T-helper 1 cell treated with Interleukin-12 subunit alpha and Interleukin-12 subunit beta and Interleukin-4 antibody, amounts not matched to agents 30 ng/mL and 1 ng/mL, for 36 hours (primary cell): Measurements from ENCODE around the gene PTPRN2. TPM values are rescaled to one million over a fixed set of nuclear protein-coding genes. Genes with fewer than 3 reads are reported as not detected.
"Not testable (repeated sequence)": the region's sequence is repeated elsewhere in the genome, so short reads cannot be mapped to it uniquely, and the experiment has no call there.

ENCODE experiments used
- intact Hi-C: fragments of 100-400 bp; cut with micrococcal nuclease; formaldehyde crosslinking; loops from one replicate; pipeline ENCODE4 v1.15.1; 2024
- total RNA-seq: library from RNA; stranded (reverse); gene quantifications from 2 replicates; pipeline ENCODE4 v1.2.3, GENCODE V29; 2022

The PTPRN2 gene
- total RNA-seq, 1 donor from 2014 or later: 2.9 TPM

GRCh38 chr7:157668884-157669767, 918.5 kb downstream of the PTPRN2 start:
- intact Hi-C loops: no loop called here

GRCh38 chr7:157668221-157668883, 919.3 kb downstream of the PTPRN2 start:
- intact Hi-C loops: no loop called here

DNA sequence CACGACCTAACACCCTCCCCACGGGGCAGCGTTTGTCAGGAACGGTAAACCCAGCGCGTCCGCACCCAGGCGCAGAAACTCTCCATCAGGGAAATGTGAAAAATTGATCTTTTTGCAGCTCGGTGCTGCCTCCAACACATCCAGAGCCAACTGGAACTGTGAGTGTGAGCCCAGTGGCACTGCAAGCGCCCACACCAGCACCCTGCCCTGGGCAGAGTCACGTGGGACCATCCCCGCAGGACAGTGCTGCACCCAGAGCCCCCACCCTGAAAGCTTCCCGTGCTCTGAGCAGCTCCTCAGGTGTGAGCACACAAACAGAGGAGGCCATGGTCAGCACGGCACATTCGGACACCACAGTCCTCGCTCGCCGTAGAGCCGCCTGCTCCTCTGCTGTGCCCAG, 919.9 kb downstream of the PTPRN2 start:
- intact Hi-C loops: no loop called here

DNA sequence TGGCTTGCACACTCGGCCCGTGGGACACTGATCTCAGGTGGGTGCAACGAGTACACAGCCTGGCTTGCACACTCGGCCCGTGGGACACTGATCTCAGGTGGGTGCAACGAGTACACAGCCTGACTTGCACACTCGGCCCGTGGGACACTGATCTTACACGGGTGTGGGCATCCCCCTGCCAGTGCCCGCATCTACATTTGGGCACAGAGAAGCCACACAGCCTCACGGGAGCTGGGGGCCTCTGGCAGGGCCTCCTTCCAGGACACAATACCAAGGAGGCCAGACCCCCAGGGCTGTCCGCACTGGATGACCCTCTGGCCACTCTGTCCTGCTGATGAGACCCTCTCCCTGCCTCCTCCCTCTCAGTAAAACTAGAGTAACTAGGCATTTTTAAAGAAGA, 920.4 kb downstream of the PTPRN2 start:
- intact Hi-C loops: no loop called here

- intact Hi-C loops: no loop called here
These were observed 921.0 kb downstream of the PTPRN2 start for GRCh38 chr7:157666530-157667040.

- intact Hi-C loops: not testable (repeated sequence)
These were observed 922.0 kb downstream of the PTPRN2 start for GRCh38 chr7:157665634-157665988.

DNA sequence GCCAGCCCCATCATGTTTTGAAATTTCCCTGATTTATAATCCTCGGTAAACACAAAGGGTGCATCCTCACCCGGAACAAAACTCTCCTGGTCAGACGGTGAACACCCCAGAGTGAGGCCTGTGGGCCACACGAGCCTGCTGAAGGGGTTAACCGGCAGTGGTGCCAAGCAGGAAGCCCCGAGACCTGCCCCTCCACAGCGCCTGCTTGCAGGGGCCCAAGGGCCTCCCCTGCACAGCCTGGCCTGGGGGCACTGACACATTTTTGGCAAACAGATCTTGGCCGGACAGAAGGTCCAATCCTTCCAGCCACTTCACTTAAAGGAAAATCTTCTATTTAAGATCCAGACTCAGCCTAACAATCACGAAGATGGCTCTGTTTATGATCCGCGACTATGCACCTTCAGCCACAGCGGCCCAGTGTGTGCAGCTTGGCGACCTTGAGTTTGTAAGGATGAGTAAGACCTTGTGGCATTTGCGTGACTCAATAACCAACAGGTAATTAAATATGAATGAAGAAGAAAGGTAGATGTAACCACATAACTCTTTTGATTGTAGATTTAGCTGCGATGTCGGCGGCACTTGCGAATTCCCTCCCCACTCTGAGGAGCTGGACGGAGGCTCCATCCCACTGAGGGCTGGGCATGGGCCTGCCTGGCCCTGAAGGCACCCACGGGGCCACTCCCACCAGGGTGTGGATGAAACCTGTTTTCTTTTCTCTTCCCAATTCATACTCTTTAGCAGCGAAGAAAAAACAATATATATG, 922.6 kb downstream of the PTPRN2 start:
- intact Hi-C loops: loop anchor here (5.0 kb wide), 1 partner anchor 233 kb away; no protein-coding TSS in a partner anchor

DNA sequence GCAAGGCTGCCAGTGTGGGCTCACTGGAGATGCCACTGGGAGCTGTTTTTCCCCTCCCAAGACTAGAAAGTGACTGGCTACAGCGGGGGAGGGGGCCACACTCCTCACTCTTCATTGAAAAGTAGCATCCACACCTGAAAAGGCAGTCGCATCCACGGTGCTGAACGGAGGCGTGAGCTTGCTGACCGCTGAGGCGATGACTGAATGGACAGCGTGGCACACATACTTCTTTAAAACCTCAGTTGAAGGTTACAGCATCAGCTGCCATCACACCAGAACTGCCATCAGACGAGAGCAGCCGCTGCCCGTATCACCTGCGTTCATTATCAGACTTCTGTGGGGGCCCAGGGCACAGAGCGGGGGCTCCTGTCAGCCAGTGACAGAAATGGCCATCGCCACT, 923.6 kb downstream of the PTPRN2 start:
- intact Hi-C loops: loop anchor here (5.0 kb wide), 1 partner anchor 232 kb away; no protein-coding TSS in a partner anchor

DNA sequence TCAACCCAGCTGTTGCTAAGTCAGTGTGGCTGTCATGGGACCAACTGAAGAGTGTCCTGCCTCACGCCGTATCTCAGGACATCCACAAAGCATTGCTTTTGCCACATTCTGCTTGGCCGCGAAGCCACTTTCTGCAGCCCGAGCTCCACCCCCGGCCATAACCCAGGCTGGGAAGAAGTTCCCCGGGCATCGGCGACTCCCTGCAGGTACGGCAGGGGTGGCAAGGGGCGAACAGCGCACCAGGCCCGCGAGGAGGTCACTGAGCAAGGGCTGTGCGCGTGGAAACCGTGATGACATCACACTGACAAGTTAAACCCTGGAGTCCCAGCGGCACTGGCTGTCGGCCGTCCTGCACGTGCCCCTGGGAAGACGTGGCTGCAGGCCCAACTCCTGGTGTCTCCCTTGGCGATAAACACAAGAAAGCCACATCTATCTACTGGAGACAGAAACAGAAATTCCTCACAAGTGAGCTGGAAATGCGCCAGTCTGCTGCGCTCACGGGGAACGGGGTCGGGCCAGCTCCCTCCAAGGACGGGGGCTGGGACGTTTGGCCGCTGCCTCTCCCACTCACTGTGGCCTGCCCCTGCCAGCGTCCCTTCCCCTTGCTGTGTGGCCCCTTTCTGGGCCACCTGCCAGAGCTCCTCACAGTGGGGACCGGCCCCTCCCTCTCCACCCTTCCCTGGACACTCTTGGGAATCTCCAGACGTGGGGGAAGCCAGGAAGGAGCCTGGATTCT, 924.5 kb downstream of the PTPRN2 start:
- intact Hi-C loops: loop anchor here (5.0 kb wide), 1 partner anchor 231 kb away; no protein-coding TSS in a partner anchor

DNA sequence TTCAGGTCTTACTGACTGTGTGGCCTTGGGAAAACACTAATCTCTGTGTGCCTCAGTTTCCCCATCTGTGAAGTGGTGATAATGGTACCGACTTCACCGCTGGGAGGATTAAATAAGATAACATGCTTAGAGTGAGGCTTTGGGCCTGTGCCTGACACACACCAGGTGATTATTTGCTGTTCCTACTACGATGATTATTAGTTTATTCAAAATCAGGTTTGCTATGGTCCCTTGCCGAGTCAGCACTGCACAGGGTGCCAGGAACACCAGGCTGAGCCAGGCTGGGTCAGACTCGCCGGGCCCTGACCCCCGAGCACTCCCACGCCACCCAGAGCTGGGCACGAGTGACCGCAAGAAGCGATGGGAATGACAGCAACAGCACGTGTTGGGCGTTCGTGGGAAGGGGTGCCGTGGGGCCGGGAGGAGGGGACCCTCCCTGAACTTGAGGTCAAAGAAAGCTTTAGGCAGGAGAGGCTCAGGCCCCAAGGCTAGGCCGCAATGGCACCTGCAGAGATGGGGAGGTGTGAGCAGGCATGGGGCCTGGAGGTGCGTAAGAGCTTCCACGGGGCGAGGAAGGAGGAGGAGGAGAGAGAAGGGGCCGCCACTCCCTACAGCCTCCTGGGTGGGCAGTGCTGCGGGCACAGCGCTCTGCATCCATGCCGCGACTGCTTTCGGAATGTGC, 925.4 kb downstream of the PTPRN2 start:
- intact Hi-C loops: loop anchor here (5.0 kb wide), 1 partner anchor 230 kb away; no protein-coding TSS in a partner anchor

GRCh38 chr7:157661611-157661975, 926.0 kb downstream of the PTPRN2 start:
- intact Hi-C loops: loop anchor here (5.0 kb wide), 1 partner anchor 229 kb away; no protein-coding TSS in a partner anchor

DNA sequence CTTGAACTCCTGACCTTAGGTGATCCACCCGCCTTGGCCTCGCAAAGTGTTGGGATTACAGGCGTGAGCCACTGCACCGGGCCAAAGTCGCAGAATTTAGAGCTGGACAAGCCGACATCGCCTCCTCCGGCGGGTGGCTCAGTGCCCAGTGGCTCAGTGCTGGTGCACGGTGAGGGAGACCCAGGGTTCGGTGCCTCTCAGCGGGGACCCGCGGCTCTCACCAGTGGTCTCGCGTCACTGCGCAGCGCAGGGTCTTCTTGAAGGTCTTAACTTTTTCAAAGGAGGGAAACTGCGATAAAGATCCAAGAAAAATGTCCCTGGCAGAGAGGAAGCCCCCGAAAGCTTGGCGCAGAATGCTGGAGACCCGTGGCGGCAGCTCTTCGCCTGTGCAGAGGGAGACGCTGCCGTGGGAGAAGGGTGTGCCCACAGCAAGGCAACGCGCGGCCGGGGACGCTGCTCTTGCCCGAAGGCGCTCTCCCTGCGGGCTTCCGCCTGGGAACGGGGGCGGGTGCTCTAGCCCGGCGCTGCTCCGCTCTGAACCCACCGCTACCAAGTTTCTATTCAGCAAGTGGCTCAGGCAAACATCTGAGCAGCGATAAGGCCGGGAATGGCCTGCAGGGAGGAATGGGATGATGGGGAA, 926.5 kb downstream of the PTPRN2 start:
- intact Hi-C loops: loop anchor here (5.0 kb wide), 1 partner anchor 229 kb away; no protein-coding TSS in a partner anchor

DNA sequence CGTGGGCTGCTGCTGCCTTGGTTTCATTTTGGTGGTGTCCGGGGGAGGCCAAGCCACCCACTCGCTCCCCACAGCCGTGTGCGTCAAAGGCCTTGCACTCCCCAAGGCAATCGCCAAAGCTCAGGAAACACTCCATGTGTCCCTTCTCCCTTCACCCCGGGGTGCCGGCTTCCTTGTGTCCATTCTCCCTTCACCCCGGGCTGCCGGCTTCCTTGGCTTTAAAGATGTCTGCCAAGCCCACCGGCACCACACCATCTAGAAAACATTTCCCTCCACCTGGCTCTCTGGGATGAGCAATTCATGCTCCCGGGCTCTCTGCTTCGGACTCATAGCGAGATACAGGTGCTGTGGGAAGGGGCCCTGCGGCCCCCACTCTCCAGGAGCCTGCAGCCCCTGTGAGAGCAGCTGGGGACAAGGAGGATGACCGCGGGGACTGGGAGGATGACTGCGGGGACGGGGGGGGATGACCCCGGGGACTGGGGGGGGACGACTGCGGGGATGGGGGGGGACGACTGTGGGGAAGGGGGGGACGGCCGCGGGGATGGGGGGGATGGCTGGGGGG, 928.7 kb downstream of the PTPRN2 start:
- intact Hi-C loops: no loop called here

- intact Hi-C loops: no loop called here
These were observed 929.6 kb downstream of the PTPRN2 start for GRCh38 chr7:157657741-157658740.

DNA sequence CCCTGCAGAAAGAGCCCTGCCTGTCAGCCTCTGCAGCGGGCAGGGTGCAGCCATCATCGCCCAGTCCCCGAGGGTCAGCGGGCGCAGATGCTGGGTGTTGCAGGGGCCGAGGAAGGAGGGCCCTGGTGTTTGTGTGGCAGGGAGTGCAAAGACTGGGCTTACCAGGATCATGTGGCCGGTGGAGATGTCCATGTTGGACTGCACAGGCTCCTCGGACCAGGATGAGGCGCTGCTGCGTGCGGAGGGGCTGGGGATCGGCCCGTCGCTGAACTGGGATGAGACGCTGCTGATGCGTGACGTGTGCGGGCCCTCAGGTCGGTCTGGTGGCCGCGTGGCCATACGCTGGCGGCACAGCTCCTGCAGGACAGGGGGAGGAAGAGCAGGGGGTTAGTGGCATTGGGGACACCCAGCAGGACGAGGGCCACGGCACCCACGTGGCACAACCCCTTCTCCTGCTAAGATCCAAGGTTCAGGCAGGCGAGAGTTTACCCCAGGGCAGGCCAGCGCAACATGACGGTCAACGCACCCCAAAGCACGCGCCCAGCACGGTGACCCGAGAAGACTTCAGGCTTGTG, 931.3 kb downstream of the PTPRN2 start:
- intact Hi-C loops: no loop called here

GRCh38 chr7:157654350-157654749, 933.3 kb downstream of the PTPRN2 start:
- intact Hi-C loops: no loop called here

DNA sequence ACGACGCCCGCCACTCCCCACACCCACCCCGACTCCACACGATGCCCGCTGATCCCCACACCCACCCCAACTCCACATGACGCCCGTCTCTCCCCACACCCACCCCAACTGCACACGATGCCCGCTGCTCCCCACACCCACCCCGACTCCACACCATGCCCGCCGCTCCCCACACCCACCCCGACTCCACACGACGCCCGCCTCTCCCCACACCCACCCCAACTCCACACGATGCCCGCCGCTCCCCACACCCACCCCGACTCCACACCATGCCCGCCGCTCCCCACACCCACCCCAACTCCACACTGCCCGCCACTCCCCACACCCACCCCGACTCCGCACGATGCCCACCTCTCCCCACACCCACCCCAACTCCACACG, 933.8 kb downstream of the PTPRN2 start:
- intact Hi-C loops: no loop called here
